Stimulated activated CD8-positive, alpha-beta memory T cell treated with anti-CD3 and anti-CD28 coated beads, Interleukin-12 subunit alpha, Interleukin-12 subunit beta, amount 100 ng/mL, for 1 hour (primary cell): Measurements from ENCODE around the gene LIPI.
"Not testable (repeated sequence)": the region's sequence is repeated elsewhere in the genome, so short reads cannot be mapped to it uniquely, and the experiment has no call there.

Source experiments
- DNase-seq: peaks from one replicate; pipeline ENCODE4 v3.0.0-alpha.2; 2020; ENCODE audit warnings: low read depth

Gene LIPI

GRCh38 chr21:14116080-14116481, 94.7 kb downstream of the LIPI start:
- DNase-seq, result no peak

- no peak for DNase-seq
Observed at GRCh38 chr21:14115646-14116045, 95.1 kb downstream of the LIPI start.

- no peak for DNase-seq
Observed at GRCh38 chr21:14114251-14114650, 96.5 kb downstream of the LIPI start.

- DNase-seq, result not testable (repeated sequence)
Observed at GRCh38 chr21:14104564-14104963, 106.2 kb downstream of the LIPI start.

GRCh38 chr21:14099570-14099969, 111.2 kb downstream of the LIPI start:
- no peak for DNase-seq

GRCh38 chr21:14097881-14098499, 112.8 kb downstream of the LIPI start:
- no peak for DNase-seq

GRCh38 chr21:14096577-14096976, 114.2 kb downstream of the LIPI start:
- no peak for DNase-seq

- DNase-seq, result no peak
Observed at GRCh38 chr21:14096172-14096571, 114.6 kb downstream of the LIPI start.

GRCh38 chr21:14095056-14095455, 115.7 kb downstream of the LIPI start:
- DNase-seq, result no peak

- DNase-seq, result no peak
Observed at GRCh38 chr21:14092834-14093560, 117.8 kb downstream of the LIPI start.

- DNase-seq, result not testable (repeated sequence)
Observed at GRCh38 chr21:14090184-14090583, 120.6 kb downstream of the LIPI start.

- DNase-seq, result no peak
Observed at GRCh38 chr21:14088391-14088790, 122.4 kb downstream of the LIPI start.

- no peak for DNase-seq
Observed at GRCh38 chr21:14086553-14086952, 124.2 kb downstream of the LIPI start.

- no peak for DNase-seq
Observed at GRCh38 chr21:14084701-14085100, 126.1 kb downstream of the LIPI start.

- no peak for DNase-seq
Observed at GRCh38 chr21:14084068-14084501, 126.7 kb downstream of the LIPI start.

- no peak for DNase-seq
Observed at GRCh38 chr21:14080764-14081096, 130.0 kb downstream of the LIPI start.

- DNase-seq, result no peak
Observed at GRCh38 chr21:14080040-14080763, 130.6 kb downstream of the LIPI start.

- no peak for DNase-seq
Observed at GRCh38 chr21:14078746-14079375, 131.9 kb downstream of the LIPI start.

- DNase-seq, result no peak
Observed at GRCh38 chr21:14076143-14076806, 134.5 kb downstream of the LIPI start.

GRCh38 chr21:14075346-14076142, 135.2 kb downstream of the LIPI start:
- DNase-seq, result no peak

- DNase-seq, result no peak
Observed at GRCh38 chr21:14074177-14074576, 136.6 kb downstream of the LIPI start.
